HEK293 (cell line): ENCODE results near the gene CD74.

Experiments used
- CTCF ChIA-PET: fragments of 350-600 bp; formaldehyde crosslinking; extraction: SDS; loops from one replicate; lab custom pipeline; 2021; ENCODE audit warnings: antibody characterized with exemption; lab: Yijun Ruan, JAX
- POLR2A ChIA-PET: fragments of 300-600 bp; formaldehyde crosslinking; extraction: SDS; loops from one replicate; lab custom pipeline; 2020; ENCODE audit warnings: antibody characterized with exemption, inconsistent platforms; lab: Yijun Ruan, JAX
- H3K27ac ChIP-seq: fragments of 200-500 bp; sonication (Bioruptor generic); 2 replicates; pipeline ENCODE4 v1.5.1; 2014; ENCODE audit warnings: low read depth, low read length, control low read depth, inconsistent platforms; ENCODE audit errors: extremely low read depth
- H3K36me3 ChIP-seq, 2 experiments: fragments of 200-500 bp in 1 of 2; sonication (Bioruptor generic) in 1 of 2; 1 replicate in 1 of 2; 2 replicates in 1 of 2; pipeline ENCODE4 v1.5.1; 2014 to 2017; ENCODE audit warnings: inconsistent platforms in 2 of 2, low read length in 2 of 2; ENCODE audit not compliant: control insufficient read depth in 2 of 2, insufficient read depth in 1 of 2
- H3K4me1 ChIP-seq: fragments of 200-500 bp; sonication (Bioruptor generic); 2 replicates; pipeline ENCODE4 v1.5.1; 2014; ENCODE audit warnings: mild to moderate bottlenecking, low read length, inconsistent platforms; ENCODE audit not compliant: control insufficient read depth, insufficient read depth
- H3K4me3 ChIP-seq: 2 replicates; pipeline ENCODE4 v1.5.1; 2011; ENCODE audit warnings: low read depth, mild to moderate bottlenecking, control low read depth, low read length, moderate library complexity
- H3K9me3 ChIP-seq: fragments of 200-500 bp; sonication (Bioruptor generic); 2 replicates; pipeline ENCODE4 v1.5.1; 2014; ENCODE audit warnings: low read depth, low read length, inconsistent platforms; ENCODE audit not compliant: control insufficient read depth, insufficient read depth
- AEBP2 ChIP-seq: fragments of 450-650 bp; formaldehyde crosslinking; IDR thresholded peaks from 2 replicates; pipeline ENCODE4 v1.5.1; 2016; ENCODE audit warnings: missing biosample characterization, missing genetic modification characterization, borderline replicate concordance
- BCL11B ChIP-seq: fragments of 450-650 bp; formaldehyde crosslinking; IDR thresholded peaks from 2 replicates; pipeline ENCODE4 v1.5.1; 2016; ENCODE audit warnings: low read depth, missing biosample characterization, missing genetic modification characterization
- GLIS1 ChIP-seq: fragments of 450-650 bp; formaldehyde crosslinking; IDR thresholded peaks from 2 replicates; pipeline ENCODE4 v1.5.1; 2016; ENCODE audit warnings: missing biosample characterization, missing genetic modification characterization
- KLF8 ChIP-seq: fragments of 450-650 bp; formaldehyde crosslinking; IDR thresholded peaks from 2 replicates; pipeline ENCODE4 v1.5.1; 2016; ENCODE audit warnings: missing biosample characterization, missing genetic modification characterization
- SP3 ChIP-seq: fragments of 450-650 bp; formaldehyde crosslinking; IDR thresholded peaks from 2 replicates; pipeline ENCODE4 v1.5.1; 2016; ENCODE audit warnings: missing biosample characterization, missing genetic modification characterization
- ZBTB17 ChIP-seq: fragments of 450-650 bp; formaldehyde crosslinking; IDR thresholded peaks from 2 replicates; pipeline ENCODE4 v1.5.1; 2016; ENCODE audit warnings: missing biosample characterization, missing genetic modification characterization
- ZIC2 ChIP-seq: fragments of 450-650 bp; formaldehyde crosslinking; IDR thresholded peaks from 2 replicates; pipeline ENCODE4 v1.5.1; 2016; ENCODE audit warnings: missing biosample characterization, missing genetic modification characterization
- ZNF19 ChIP-seq: fragments of 450-650 bp; formaldehyde crosslinking; IDR thresholded peaks from 2 replicates; pipeline ENCODE4; 2016; ENCODE audit warnings: missing biosample characterization, missing genetic modification characterization, low read depth
- ZNF221 ChIP-seq: fragments of 450-650 bp; formaldehyde crosslinking; IDR thresholded peaks from 2 replicates; pipeline ENCODE4 v1.5.1; 2017; ENCODE audit warnings: missing biosample characterization, missing genetic modification characterization, borderline replicate concordance
- ZNF341 ChIP-seq: fragments of 450-650 bp; formaldehyde crosslinking; IDR thresholded peaks from 2 replicates; pipeline ENCODE4; 2016; ENCODE audit warnings: low read depth, missing biosample characterization, missing genetic modification characterization
- ZNF544 ChIP-seq: fragments of 450-650 bp; formaldehyde crosslinking; IDR thresholded peaks from 2 replicates; pipeline ENCODE4 v1.5.0; 2017; ENCODE audit warnings: missing biosample characterization, missing genetic modification characterization
- ZNF600 ChIP-seq: fragments of 450-650 bp; formaldehyde crosslinking; IDR thresholded peaks from 2 replicates; pipeline ENCODE4 v1.5.1; 2016; ENCODE audit warnings: missing biosample characterization, missing genetic modification characterization
- ZNF76 ChIP-seq: fragments of 450-650 bp; formaldehyde crosslinking; IDR thresholded peaks from 2 replicates; pipeline ENCODE4; 2016; ENCODE audit warnings: low read depth, missing biosample characterization, missing genetic modification characterization, borderline replicate concordance

The CD74 gene

GRCh38 chr5:150407096-150407720, 5.5 kb downstream of the CD74 start:
- no peaks in the 10 kb centered on the region for H3K9me3 ChIP-seq
- TF ChIP-seq ZNF544 (no peak), ZBTB17 (tag by site-specific recombination) (peak; percentile 69), ZNF341 (tag by site-specific recombination) (peak; percentile 70)
- CTCF ChIA-PET = interaction anchor here (0.6 kb wide), 1 partner anchor 725 kb away, joined by 3 read pairs; no protein-coding TSS in a partner anchor
- peaks cover 3% of the 10 kb centered on the region; the same call in 1 of the 2 replicates for H3K4me1 ChIP-seq
- peaks cover 0 to 12% of the 10 kb centered on the region in 2 experiments; a peak in 1 of 3 replicates for H3K36me3 ChIP-seq
- POLR2A ChIA-PET = no interaction called here
- no peak overlapping the region for H3K4me3 ChIP-seq
- no peak overlapping the region for H3K27ac ChIP-seq

GRCh38 chr5:150406723-150407095, 6.0 kb downstream of the CD74 start:
- H3K4me3 ChIP-seq = no peak overlapping the region
- CTCF ChIA-PET = interaction anchor here (0.6 kb wide), 1 partner anchor 542 kb away, joined by 3 read pairs; no protein-coding TSS in a partner anchor
- no peak overlapping the region for H3K27ac ChIP-seq
- no peaks in the 10 kb centered on the region for H3K9me3 ChIP-seq
- POLR2A ChIA-PET = no interaction called here
- peaks cover 0 to 16% of the 10 kb centered on the region in 2 experiments; a peak in 1 of 3 replicates for H3K36me3 ChIP-seq
- peaks cover 3% of the 10 kb centered on the region; the same call in 1 of the 2 replicates for H3K4me1 ChIP-seq
- TF ChIP-seq SP3 (tag by site-specific recombination) = peak; percentile 38
- TF ChIP-seq ZNF19 (tag by site-specific recombination) = no peak
- TF ChIP-seq BCL11B (tag by site-specific recombination) = no peak
- TF ChIP-seq ZIC2 (tag by site-specific recombination) = peak; percentile 51; the same call in 1 of the 2 replicates
- no peak for TF ChIP-seq AEBP2 (tag by site-specific recombination)
- TF ChIP-seq GLIS1 = peak; percentile 47
- no peak for TF ChIP-seq KLF8 (tag by site-specific recombination)

- peaks cover 3% of the 10 kb centered on the region; the same call in 1 of the 2 replicates for H3K4me1 ChIP-seq
- ChIA-PET CTCF (interaction anchor here (0.6 to 0.7 kb wide), 2 partner anchors 246 to 541 kb away, joined by 3 read pairs; no protein-coding TSS in a partner anchor), POLR2A (no interaction called here)
- H3K9me3 ChIP-seq = no peaks in the 10 kb centered on the region
- H3K36me3 ChIP-seq = peaks cover 0 to 21% of the 10 kb centered on the region in 2 experiments; a peak in 1 of 3 replicates
- H3K4me3 ChIP-seq = no peak overlapping the region
- no peak overlapping the region for H3K27ac ChIP-seq
- TF ChIP-seq ZNF221 (tag by site-specific recombination) = no peak
- TF ChIP-seq ZNF600 (tag by site-specific recombination) = peak; percentile 31; the same call in 1 of the 2 replicates
These were observed 6.5 kb downstream of the CD74 start for GRCh38 chr5:150406103-150406722.

GRCh38 chr5:150404941-150405816, 7.5 kb downstream of the CD74 start:
- POLR2A ChIA-PET = interaction anchor here (0.5 to 0.7 kb wide), 2 partner anchors 8 to 29 kb away, joined by 4 to 6 read pairs; no protein-coding TSS in a partner anchor
- peaks cover under 1% of the 10 kb centered on the region; the same call in 1 of the 2 replicates for H3K4me1 ChIP-seq
- CTCF ChIA-PET = interaction anchor here (0.7 to 1.0 kb wide), 2 partner anchors 31 to 245 kb away, joined by 3 to 4 read pairs; no protein-coding TSS in a partner anchor
- no peak for TF ChIP-seq ZNF76 (tag by site-specific recombination)
- TF ChIP-seq ZNF600 (tag by site-specific recombination) = 0 out of 2 replicates have a peak, but pooled peaks have one; percentile 17
- H3K4me3 ChIP-seq = no peak overlapping the region
- H3K36me3 ChIP-seq = peaks cover 0 to 31% of the 10 kb centered on the region in 2 experiments; a peak in 1 of 3 replicates
- no peaks in the 10 kb centered on the region for H3K9me3 ChIP-seq
- no peak overlapping the region for H3K27ac ChIP-seq
